ENCODE results near the gene IGFBPL1.
"Not testable (repeated sequence)": the region's sequence is repeated elsewhere in the genome, so short reads cannot be mapped to it uniquely, and the experiment has no call there.

IGFBPL1 gene, protein sequence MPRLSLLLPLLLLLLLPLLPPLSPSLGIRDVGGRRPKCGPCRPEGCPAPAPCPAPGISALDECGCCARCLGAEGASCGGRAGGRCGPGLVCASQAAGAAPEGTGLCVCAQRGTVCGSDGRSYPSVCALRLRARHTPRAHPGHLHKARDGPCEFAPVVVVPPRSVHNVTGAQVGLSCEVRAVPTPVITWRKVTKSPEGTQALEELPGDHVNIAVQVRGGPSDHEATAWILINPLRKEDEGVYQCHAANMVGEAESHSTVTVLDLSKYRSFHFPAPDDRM

DNA sequence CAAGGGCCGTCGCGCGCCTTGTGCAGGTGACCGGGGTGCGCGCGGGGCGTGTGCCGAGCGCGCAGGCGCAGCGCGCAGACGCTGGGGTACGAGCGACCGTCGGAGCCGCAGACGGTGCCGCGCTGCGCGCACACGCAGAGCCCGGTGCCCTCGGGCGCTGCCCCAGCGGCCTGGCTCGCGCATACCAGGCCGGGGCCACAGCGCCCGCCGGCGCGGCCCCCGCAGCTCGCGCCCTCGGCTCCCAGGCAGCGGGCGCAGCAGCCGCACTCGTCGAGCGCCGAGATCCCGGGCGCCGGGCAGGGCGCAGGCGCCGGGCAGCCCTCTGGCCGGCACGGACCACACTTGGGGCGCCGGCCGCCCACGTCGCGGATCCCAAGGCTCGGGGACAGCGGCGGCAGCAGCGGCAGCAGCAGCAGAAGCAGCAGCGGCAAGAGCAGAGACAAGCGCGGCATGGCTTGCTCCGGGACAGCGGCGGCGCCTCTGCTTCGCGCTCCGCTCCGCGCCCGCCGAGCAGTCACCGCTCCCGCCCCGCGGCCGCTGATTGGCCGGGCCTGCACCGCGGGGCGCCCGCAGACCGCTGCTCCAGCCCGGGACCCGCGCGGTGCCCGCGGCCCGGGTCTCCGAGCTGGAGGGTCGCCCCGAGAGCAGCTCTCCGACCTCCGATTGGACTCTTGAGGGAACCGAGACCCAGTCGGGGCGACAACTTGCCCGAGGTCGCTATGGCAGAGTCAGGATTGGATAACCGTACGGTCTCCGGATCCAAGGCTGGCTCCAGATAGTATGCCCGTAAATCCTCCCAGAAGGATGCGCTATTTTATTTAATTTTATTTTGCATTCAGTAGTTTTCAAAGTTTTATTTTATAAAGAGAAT is at the start of gene IGFBPL1:
Gene IGFBPL1 (minus strand): TSS at position 482 of the 871 bp plus-strand sequence. CDS start 30 bp downstream, at position 452.
- peak; percentile 67 for DNase-seq (ENCODE audit: low spot score)

DNA sequence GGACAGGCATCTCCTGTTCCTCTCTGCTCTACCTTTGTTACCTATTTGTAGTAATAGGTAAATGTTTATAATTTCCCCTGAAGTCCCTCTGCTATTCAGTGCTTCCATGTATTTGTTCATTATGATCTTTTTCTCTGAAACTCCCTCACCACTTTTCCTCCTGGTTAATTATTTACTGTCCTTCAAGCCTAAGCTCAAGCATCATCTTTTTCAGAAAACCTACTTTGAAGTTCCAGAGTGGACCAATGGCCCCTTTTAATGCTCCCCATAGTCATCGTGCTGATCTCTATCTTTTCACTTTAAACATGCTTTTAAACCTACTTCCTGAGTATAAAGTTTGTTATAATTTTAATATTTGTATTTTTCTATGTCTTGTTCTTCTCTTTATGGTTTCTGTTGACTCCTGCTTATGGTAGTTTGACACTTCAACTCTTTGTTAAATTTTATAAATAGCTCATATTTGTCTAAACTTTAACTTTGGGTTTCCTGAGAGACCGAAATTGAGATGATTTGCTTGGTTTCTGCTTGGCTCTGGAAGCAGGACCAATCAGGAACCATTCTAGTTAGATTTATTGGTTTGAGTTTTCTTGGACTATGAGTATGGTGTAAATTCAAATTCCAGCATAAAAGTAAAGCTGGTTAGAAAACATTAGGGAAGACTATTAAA is 48.5 kb upstream of the IGFBPL1 start:
- DNase-seq (ENCODE audit: low spot score) = not testable (repeated sequence)

DNA sequence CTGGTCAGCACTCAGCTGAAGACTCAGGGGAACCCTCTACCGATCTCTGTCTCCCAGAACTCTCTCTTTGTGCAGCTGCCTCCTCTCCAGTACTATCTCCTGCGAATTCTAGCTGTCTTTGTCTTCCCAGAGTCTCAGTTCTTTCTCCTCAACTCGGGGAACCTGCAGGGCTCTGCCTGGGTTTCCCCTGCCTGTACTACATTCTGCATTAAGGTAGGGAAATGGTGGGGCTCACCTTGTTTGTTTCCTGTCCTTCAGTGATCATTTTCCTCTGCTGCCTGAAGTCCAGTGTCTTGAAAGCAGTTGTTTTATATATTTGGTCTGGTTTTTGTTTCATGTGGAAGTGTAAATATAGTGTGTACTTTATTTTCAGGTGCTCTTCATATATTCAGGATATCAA is 43.1 kb upstream of the IGFBPL1 start:
- no peak for DNase-seq (ENCODE audit: low spot score)

DNA sequence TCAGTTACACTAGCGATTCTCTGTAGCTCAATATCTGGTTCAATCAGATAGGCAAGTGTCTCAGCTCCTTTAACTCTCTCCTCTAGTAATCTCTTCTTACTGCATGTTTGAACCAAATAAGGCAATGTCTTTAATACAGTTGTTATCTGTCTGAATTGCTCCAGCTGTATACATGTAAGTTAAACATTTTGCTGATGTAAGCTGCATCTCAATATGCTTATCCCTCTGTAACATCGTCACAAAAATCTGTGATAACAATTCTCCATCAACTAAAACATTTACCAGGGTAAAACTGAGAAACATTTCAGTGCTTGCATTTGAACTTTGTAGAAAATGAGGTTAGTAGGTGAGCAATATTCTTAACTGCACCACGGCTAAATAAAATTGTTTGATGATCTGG is 29.6 kb upstream of the IGFBPL1 start:
- no peak for DNase-seq (ENCODE audit: low spot score)

DNA sequence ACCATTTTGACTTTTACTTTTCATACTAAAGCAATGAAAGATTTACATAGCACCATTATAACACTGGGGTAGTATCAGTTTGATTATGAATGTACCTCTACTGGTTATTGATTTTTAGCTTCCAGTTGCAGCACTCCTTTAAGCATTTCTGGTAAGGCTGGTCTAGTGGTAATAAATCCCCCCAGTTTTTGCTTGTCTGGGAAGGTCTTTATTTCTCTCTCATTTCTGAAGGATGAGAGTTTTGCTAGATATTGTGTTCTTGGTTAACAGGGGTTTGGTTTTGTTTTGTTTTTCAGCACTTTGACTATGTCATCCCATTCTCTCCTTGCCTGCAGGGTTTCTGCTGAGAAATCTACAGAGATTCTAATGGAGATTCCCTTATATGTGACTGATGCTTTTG is 26.9 kb upstream of the IGFBPL1 start:
- no peak for DNase-seq (ENCODE audit: low spot score)

DNA sequence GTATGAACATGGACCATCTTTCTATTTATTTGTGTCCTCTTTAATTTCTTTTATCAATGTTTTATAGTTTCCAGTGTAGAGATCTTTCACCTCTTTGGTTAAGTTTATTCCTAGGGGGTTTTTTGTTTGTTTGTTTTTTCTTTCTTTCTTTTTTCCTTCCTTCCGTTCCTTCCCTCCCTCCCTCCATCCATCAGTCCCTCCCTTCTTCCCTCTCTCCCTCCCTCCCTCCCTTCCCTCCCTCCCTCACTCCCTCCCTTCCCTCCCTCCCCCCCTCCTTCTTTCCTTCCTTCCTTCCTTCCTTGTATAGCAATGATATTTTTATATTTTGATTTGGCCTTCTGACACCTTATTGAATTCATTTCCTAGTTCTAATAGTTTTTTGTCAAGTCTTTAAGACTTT is 23.4 kb upstream of the IGFBPL1 start:
- DNase-seq (ENCODE audit: low spot score) = no peak

DNA sequence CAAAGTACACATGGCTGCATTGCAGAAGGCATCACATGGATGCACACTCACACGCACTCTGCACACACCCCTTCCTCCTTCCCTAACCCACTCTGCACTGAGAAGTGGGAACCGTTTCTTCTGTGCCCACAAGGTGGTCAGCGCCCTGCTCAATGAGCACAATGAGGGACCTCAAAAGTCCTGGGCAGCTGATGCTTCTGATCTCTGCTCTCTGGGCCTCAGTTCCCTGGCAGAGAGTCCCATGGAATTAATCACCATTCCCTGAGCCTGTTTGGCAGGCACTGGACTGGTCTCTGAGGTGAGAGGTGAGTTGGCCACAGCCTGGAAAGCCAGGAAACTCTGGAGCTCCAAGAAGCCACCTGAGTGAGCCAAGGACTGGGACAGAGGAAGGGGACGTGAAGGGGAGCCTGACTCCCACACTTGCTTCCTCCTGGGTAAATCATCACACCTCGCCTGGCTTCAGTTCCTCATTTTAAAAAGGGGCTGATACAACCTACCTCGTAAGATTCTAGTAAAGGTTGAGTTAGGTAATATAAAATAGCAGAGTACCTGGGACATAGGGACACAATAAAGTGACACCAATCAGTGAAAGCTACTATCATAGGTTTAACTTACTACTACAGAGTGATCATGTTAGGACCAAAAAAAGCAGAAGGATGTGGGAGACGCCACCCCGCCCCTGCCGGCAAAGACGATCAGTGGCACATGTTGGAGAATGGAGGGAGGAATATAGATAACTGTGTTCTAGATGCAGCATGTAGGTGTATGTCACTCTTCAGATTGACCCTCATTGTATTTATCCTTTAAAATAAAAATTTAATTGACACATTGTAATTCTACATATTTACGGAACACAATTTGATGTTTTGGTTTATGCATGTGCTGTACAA is 21.1 kb upstream of the IGFBPL1 start:
- DNase-seq (ENCODE audit: low spot score) = no peak

DNA sequence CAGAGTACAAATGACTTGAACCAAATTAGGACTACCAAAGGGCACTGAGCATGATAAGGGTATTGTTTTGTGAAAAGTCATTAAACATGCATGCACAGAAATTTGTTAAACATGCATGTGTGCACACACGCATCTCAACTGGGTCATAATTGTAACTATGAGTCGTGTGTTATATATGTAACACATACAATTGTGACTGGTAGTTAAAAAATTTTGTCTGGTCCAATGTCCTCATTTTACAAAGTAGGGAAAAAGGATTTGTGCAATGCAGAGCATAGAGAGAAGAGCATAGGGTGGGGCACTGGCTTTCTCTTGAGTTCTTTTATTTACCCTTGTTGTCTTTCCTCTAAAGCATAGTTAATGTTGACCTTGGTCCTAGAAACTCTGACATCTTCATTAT is 19.3 kb upstream of the IGFBPL1 start:
- DNase-seq (ENCODE audit: low spot score) = no peak

DNA sequence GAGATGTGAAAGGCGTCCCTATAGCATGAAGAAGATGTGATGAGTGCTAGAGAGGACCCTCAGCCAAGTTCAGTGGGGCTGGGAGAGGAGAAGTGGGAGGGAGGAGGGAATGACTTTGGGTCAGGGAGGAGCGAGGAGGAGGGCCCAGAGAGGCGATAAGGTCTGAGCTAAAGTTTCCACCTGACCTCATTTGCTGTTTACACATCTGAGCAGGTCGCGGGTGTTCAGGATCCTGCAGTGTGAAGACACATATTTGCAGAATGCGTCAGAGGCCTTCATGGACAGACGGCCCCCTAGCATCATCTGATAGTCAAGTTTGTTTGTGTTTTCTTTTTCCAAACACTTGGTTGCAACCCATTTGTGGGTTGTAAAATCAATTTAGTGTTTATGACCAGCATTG is 18.9 kb upstream of the IGFBPL1 start:
- DNase-seq (ENCODE audit: low spot score) = peak; percentile 45

DNA sequence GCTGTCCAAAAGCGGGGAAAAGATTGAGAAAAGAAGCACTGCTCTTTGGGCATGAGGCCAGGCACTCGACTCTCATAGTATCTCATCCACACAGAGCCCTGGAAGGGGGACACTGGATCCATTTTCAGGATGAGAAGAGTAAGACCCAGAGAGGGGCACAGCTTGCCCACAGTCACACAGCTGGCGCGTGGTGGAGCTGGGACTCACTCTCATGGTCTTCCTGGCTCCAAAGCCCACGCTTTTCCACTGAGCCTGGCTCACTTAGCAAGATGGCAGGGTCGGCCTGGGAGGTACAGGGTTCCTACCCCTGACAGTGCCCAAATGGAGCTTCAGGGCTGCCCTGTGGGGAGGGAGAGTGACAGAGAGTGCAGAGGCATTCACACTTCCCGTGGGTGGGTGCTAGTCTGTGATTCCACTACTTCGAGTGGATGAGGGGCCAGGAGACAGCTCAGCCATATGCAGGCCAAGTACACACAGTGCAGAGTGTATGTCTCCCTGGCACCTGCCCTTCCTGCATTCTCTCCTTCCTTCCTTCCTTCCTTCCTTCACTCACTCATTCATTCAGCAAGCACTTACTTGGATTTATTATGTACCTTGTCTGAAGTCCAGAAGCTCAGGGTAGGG is 18.3 kb upstream of the IGFBPL1 start:
- DNase-seq (ENCODE audit: low spot score) = no peak

DNA sequence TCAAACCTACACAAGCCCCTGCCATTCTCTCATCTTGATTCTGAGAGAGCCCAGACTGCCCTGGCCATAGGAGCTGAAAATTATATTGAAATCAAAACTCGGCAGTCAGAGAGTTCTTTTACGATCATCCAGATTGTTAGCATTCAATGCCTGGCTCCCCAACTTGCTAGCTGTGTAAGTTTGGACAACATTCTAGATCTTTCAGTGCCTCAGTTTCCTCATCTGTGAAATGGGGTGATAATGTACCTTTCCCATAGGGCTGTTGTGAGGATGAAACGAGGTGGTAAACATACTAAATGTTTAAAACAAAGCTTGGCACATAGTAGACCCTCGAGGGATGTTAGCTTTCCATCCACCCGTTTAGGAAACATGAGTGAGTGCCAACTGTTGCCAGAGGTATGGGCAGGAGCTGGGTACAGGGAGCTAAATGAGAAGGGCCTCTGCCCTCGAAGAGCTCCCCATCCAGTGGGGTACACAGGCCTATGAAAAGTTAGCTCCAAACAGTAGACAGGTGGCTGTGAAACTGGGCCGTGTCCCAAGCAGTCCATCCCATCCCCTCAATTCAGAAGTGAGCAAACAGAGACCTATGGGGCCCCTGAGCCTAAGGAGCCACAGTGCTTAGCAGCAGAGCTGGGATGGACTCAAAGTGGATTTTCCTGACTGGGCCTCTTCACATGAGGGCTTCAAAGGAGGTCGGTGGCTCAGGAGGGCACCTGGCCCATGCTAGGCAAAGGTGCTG is 17.3 kb upstream of the IGFBPL1 start:
- DNase-seq (ENCODE audit: low spot score) = no peak

DNA sequence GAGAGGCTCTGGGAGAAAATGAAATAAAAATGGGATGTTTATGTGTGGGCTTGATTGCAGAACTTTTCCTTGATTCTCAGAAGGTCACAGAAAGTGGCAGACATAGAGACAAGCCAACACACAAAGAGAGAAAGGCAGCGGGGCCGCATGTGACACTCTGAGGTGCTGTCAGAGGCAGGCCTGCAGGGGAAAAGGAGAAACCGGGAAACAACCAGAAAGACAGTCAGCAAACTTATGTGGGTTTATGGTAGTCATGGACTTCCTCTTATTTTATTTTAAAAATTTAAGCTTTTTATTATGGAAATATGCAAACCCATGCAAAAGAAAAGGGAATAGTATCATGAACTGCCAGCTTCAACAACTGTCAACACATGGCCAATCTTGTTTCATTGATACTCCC is 16.3 kb upstream of the IGFBPL1 start:
- no peak for DNase-seq (ENCODE audit: low spot score)

DNA sequence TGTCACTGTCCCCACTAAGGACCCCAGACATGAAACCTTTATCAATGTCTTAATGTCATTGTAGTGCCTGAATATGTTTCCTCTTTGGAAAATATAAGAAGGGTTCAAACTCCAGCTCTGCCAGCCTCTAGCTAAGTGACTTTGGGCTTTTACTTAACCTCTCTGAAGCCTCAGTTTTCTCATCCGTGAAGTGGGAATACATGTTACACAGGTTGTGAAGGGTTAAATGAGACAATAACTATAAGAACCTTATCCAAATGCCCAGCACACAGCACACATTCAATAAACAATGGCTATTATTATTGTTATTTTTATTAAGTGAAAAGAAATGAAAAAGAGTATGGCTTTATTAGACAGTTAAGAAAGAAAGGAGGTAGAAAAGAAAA is 15.7 kb upstream of the IGFBPL1 start:
- no peak for DNase-seq (ENCODE audit: low spot score)

DNA sequence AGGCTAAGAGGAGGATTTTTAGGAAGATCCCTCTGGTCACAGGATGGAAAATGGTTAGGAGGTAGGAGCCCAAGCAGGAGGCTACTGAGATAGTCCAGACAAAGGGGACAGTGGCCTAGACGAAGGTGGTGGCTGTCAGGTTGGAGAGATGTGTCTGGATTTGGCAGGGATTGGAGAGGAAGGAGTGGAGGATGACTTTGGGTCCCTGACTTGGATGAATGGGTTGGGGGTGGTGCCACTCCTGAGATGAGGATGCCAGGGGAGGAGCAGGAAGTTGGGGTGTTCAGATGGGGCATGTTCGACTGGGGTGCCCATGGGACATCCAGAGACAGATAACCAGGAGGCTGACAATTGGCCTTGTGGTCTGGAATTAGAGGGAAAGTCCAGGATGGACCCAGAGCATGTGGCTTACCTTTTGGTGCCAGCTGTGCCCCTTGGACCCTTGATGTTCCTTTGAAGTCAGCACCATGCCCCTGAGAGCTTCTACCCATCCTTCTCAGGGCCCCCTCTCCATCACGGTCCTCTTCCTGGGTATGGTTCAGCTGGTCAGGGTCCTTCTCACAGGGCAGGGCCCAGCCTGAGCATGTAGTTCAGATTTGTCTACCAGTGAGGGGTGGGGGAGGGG is 15.1 kb upstream of the IGFBPL1 start:
- DNase-seq (ENCODE audit: low spot score) = no peak

DNA sequence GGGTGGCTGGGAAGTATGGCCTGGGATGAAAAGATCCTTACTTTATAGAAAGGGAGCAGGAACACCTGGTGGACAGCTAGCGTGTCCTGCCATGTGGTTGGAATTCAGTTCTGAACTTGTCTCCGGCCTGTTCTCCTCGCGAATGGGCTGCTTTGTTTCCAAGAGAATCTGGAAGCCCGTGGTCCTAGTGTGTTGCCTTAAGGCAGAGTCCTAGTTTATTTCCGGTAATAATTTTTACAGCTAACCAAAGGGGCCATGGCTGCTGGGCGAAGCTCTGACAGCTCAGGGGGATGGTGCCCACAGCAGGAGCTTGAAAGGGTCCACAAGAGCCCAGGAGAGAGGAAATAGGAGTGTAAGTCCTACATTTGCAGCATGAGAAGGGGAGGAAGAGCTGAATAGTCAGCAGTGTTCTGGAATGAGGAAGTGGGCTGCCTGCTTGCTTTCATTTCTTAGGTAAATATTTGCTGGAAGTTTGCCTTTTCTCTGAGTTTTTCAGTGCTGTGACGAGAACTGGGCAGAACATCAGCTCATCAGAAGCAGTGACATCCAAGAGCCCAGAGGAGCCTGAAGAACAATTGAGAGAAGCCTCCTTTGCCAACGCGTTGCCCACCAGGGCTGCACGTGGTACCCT is 13.1 kb upstream of the IGFBPL1 start:
- DNase-seq (ENCODE audit: low spot score) = peak; percentile 71

DNA sequence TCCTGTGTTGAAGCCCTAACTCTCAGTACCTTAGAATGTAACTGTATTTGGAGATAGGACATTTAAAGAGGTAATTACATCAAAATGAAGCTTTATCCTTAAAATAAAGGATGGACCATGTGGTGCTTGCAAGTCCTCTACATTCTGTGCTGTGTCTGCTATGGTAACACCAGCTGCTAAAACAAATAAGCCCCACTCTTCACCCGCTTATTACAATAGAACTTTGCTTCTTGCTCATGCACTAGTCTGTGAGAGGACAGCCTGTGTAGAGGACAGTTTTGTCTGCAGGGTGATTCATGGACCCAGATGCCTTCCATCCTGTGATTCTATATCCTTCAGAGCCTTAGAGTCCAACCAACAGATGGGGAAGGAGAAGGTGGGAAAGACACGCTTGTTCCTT is 12.5 kb upstream of the IGFBPL1 start:
- no peak for DNase-seq (ENCODE audit: low spot score)

DNA sequence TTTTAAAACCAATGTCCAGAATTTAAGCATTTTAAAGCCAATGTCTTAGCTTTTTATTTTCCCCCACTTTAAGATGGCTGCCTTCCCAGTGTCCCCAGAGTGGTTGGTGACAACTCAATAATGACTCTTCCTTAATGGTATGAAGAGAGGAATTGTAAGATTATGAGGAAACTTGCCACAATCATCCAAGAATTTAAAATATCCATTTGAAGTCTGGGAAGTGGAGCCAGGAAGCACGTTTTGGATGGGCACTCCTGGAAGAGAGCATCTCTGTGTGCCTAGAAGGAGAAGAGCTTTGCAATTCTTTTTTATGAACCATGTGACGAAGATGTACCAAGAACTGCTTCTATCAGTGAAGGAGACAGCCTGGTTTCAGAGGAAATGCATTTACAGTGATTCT is 11.3 kb upstream of the IGFBPL1 start:
- no peak for DNase-seq (ENCODE audit: low spot score)

DNA sequence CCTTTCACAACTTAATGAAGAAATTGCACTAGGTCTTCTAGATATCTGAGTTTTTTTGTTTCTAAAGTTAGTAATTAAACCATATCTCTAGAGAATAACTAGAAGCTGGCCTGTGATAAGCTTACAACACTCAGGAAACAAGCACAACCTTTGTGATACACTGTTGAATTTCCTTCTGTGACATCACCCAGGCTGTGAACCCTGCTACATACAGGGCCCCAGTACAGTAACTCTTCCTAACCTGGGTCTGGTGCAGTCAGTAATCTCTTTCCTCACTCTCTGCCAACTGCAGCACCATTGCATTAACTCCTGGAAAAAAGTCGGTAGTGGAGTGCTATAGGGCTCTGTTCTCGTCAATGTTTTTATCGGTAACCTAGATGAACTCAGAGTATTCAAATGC is 10.6 kb upstream of the IGFBPL1 start:
- DNase-seq (ENCODE audit: low spot score) = no peak

DNA sequence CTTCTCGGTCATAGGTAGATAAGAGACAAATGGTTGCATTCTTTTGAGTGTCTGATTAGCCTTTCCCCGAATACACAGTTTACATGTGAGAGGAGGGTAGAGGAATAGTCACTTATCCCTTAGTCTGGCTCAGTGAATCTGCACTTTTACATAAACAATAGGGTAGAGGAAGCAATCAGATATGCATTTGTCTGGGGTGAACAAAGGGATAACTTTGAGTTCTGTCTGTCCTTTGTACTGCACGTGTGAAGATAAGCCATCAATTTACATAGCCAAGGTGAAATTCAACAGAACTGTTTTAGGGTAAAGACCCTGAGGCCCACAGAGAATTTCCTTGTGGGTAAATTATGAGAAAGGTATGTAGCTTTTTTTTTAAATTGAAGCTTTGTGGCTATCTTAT is 10.1 kb upstream of the IGFBPL1 start:
- no peak for DNase-seq (ENCODE audit: low spot score)
